GM19324 (cell line): ENCODE measurements around the gene DLL4.

Experiments used
- ATAC-seq: cut with Tn5 transposase; IDR thresholded peaks from one replicate; pipeline ENCODE4 v1.9.1; 2021; ENCODE audit warnings: mild to moderate bottlenecking, moderate library complexity; ENCODE audit not compliant: unreplicated experiment, low FRiP score

The DLL4 gene

GRCh38 chr15:40906091-40906990 is 22.8 kb upstream of the DLL4 start:
- no peak for ATAC-seq

DNA sequence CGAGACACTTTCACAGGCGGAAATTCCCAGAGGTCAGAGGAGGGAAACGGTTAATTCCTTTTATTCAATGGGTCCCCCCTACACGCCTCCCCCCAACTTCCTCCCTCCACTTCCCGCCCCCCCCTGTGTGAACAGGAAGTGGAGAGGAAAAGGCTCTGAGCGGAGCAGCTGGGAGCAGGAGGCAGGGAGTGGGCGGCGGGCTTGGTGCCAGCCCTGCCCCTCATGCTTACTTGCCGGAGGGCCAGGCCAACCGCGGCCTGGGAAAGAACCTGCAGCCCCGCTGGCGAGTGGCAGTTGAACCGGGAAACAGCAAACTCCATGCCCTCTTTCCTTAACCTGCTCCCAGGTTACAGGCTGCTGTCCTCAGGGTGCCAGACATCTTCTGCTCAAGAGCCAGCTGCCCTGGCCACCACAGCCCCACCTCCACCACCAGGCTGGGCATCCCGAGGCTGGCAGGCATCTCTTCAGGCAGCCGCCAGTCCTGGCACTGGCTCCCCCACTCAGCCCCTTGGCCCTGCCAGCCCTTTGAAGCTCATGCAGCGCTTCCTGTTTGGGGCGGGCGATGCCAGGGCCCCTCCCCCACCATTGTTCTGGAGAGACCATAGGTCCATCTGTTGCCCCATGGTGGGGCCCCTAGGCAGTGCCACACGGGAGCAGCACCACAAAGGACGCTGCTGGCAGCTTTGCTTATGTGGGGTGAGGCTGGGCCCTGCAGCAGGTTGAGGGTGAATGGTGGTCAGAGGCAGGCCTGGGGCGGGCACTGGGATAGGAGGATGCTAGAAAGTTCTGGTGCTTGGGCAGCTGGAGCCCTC is 21.9 kb upstream of the DLL4 start:
- ATAC-seq, result no peak

- ATAC-seq, result no peak
These were observed 21.0 kb upstream of the DLL4 start for GRCh38 chr15:40908095-40908494.

DNA sequence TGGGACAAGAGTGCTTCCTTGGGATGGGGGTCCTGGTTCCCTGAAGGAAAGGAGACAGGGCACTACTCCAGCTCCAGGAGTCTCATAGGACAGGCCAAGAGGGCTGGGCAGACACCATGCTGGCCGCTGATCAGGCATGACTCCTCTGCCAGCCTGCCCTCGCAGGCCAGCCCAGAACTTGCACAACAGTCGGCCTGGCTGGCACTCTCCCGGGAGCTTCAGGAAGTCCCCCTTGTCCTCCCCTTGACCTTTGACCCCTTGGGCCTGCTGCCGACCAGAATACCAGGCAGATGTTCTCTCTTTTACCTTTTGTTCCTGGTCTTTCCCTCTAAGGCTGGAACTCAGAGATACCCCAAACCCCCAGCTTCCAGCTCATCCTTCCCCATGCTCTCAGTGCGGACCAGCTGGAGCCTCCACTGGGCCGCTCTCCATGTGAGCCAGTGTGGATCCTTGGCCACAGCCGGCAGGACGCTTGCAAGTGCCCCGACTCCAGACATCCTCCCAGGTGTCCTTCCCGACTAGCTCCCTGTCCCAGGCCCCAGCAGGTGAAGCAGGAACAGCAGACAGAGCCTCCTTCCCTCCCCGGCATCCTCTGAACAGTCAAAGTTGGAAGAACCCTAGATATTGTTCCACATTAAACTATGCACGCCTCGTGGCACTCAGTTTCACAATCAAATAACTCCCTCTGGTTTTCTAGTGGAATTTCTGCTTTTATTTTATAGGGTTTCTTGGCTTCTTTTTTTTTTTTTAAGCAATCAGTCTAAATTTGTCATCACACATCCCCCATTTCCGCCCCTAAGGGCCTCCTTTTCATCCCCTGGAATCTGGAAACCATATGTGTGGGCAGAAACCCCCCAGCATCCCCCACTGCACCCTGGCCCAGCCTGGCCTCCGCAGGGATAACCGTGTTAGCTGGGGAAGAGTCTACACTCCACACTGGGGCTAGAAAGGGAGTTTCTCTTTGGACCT is 19.2 kb upstream of the DLL4 start:
- ATAC-seq, result no peak

DNA sequence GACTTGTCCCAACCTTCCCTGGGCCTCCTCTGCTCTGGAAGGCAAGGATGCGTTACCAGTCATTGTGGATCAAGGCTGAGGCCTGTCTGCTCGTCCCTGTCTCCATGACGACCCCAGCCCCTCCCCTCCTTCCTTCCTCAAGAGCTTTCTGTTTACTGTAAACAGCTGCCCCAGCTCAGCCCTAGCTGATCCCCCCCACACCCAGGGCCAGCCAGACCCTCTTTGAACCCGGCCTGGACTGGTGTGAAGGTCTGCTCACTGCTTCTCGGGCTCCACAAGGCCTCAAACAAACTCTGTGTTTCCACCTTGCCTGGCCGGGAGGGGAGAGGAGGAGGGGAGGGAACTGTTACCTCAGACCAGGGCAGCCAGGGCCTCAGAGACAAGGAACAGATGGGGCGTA is 18.0 kb upstream of the DLL4 start:
- no peak for ATAC-seq

DNA sequence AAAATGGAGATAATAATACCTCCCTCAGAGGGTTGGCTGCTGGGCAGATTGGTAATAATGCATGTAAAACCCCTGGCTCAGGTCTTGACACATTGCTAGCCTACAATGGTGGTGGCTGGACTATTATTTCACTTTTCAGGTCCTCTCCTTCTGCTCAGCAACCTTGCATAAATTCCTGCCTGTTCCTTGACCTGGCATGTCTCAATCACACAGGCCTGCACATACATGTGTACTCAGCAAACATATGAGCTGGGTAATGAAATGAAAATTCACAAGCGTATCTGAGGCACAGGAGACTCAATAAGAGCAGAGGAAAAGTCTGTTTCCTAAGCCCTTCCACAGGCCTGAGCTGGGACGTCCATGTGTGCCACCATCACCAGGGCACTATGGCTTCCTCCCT is 17.4 kb upstream of the DLL4 start:
- ATAC-seq, result no peak

GRCh38 chr15:40912478-40912877 is 16.7 kb upstream of the DLL4 start:
- ATAC-seq, result no peak

GRCh38 chr15:40914013-40914412 is 15.1 kb upstream of the DLL4 start:
- no peak for ATAC-seq

GRCh38 chr15:40914486-40914885 is 14.7 kb upstream of the DLL4 start:
- no peak for ATAC-seq

- no peak for ATAC-seq
These were observed 14.0 kb upstream of the DLL4 start for GRCh38 chr15:40915116-40915661.

- no peak for ATAC-seq
These were observed 13.5 kb upstream of the DLL4 start for GRCh38 chr15:40915679-40916078.

DNA sequence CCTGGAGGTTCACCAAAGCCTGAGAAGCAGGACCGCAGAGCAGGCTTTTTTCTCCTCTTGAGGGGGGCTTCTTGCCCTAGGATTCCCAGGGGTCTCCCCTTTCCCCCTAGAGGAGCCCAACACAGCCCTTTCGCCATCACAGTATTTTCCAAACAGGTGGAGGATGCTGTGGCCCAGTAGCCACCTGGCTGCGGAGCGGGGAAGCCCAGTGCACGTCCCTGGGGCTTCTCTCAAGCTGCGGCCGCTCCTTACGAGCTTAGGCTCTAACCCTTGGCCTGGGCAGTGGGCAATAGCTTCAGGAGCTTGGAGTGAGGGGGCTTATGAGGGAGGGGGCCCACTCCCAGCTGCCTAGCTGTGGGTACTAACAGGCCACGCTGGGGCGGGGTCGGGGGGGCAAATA is 11.6 kb upstream of the DLL4 start:
- ATAC-seq, result no peak

DNA sequence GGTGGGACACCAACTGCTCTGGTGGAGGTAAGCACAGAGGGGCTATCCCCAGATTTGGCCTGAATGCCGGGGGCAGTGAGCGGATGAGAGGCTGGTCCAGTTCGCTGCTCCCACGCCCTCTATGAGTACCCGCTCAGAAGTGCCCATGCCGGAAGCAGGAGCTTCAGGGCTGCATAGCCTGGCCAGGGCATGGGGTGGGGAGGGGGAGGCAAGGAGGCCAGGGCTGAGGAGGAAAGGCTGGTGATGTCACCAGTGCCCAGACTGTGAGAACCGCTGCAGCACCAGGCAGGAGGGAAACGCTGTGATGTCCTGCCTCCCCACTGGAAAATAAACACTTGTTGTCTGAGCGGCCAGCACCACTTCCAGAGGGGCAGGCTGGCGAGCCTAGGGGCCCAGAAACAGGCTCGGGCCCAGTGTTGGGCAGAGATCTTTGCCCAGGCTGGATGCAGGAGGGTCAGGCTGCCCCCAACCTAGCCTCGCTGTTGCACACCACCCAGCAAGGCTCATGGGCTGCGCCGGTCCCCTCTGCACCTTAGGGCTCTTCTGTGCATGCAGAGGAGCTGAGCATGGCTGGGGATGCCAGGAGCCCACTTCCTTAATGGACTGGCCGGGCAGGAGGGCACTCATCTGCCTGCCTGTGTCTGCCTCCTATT is 10.9 kb upstream of the DLL4 start:
- no peak for ATAC-seq

DNA sequence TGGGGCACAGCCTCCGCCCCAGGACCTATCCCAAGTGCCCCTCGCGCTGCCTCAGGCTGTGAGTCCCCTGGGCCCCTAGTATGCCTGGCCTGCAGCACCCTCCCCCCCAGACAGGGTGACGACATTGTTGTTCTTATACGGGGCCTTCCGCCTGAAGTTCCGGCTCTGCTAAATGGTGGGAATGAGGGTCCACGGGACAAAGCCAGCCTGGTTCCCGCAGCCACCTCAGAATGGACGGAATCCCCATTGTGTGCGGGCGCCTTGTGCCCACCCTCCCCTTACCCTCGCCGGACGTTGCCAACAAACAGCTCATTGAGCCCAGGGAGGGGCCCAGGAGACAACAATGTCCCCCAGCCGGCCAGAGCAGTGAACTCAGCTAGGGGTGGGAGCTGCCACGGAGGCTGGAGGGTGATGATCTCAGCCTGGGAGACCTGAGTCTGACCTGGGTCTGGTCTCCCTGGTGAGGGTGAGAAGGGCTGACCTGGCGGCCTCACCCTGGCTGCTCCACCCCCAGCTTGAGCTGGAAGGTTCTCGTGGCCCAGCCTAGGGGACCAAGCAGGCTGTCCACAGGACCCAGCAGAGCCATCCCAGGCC is 10.2 kb upstream of the DLL4 start:
- no peak for ATAC-seq

- no peak for ATAC-seq
These were observed 7.1 kb upstream of the DLL4 start for GRCh38 chr15:40921949-40922607.

DNA sequence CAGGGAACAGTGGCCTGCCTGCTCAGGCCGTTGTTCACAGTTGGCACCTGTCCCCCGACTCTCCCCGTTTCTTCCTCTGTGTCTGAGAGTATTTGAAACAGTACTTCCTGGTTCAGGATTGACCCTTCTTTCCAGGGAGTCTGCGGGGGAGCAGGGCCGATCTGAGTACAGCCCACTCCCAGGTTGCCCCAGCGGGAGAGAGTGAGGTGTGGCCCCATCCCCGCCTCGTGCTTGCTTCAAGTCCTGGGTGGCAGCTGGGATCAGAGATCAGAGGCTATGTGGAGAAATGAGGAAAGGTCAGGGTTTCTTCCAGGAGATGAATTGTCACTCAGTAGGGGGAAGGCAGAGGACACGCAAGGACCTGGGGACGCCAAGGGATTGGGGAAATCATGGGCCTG is 6.5 kb upstream of the DLL4 start:
- no peak for ATAC-seq

GRCh38 chr15:40923551-40923950 is 5.6 kb upstream of the DLL4 start:
- no peak for ATAC-seq

DNA sequence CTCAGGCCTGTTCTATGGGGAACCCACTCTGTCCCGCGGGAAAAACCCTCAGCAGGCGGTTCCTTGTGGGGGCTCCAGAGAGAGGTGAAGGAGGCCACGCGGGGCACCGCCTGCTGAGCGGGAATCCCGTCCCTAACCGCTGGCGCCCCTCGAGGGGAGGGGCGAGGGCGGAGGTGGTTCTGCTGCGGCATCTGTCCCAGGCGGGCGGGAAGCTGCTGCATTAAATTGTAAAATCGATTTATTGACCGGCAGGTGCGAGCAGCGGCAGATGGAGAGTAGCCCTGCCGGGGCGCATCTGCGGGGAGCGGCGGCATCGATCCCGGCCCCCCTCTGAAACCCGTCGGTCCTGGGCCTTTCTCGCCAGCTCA is 3.7 kb upstream of the DLL4 start:
- ATAC-seq, result no peak
